ENCODE results near the gene ACOT2. TPM values are rescaled to one million over a fixed set of nuclear protein-coding genes. Genes with fewer than 3 reads are reported as not detected.
"Not testable (repeated sequence)": the region's sequence is repeated elsewhere in the genome, so short reads cannot be mapped to it uniquely, and the experiment has no call there.

The ACOT2 gene
- total RNA-seq = 10 to 100 TPM; 28.0 to 81.7 TPM

- peak; percentile 46 to 86 (median 64) for TF ChIP-seq POLR2A (IDR thresholded peaks at IDR 0.05)
- TF ChIP-seq CTCF (IDR thresholded peaks at IDR 0.05) = peak in 3 of 7 experiments; percentile 24 to 33 (median 25)
- 0 to 1% methylated on average over 11 to 26 of the region's 83 CpGs for WGBS, 2 donors
- H3K27me3 ChIP-seq; H3K36me3 ChIP-seq (replicated peaks in 1 of 2; ENCODE audit: insufficient read depth in 1 of 2, low read depth in 2 of 2); H3K9me3 ChIP-seq: not testable (repeated sequence)
- intact Hi-C loops (cut with DNase I) = loop anchor here (10.0 kb wide), 1 partner anchor 55 kb away; no protein-coding TSS in a partner anchor
- ATAC-seq (peak; percentile 81), DNase-seq (peak; percentile 71 to 84 (median 80))
- H3K27ac ChIP-seq = peak within 1 kb of the TSS; percentile 78 to 93 (median 88)
- H3K4me1 ChIP-seq = peaks cover 39% of the 10 kb centered on the region
- peak within 1 kb of the TSS; percentile 8 to 67 for H3K4me3 ChIP-seq
Measured at GRCh38 chr14:73569185-73569958, at the start of gene ACOT2. Gene ACOT2, plus strand, starts transcription at chr14:73569213. Its CDS starts 28 bp downstream, at chr14:73569241.

GRCh38 chr14:73521229-73521628 lies 47.8 kb upstream of the ACOT2 start:
- intact Hi-C loops (cut with DNase I) = no loop called here
- no peak overlapping the region for H3K27ac ChIP-seq
- no peaks in the 10 kb centered on the region for H3K9me3 ChIP-seq
- WGBS, 2 donors = 94 to 95% methylated on average over 4 of the region's 4 CpGs
- no peak for TF ChIP-seq POLR2A (IDR thresholded peaks at IDR 0.05)
- no peak for TF ChIP-seq CTCF (IDR thresholded peaks at IDR 0.05)
- no peak for DNase-seq
- peaks cover 5% of the 10 kb centered on the region for H3K4me1 ChIP-seq
- no peak overlapping the region for H3K4me3 ChIP-seq
- no peaks in the 10 kb centered on the region for H3K27me3 ChIP-seq
- no peaks in the 10 kb centered on the region for H3K36me3 ChIP-seq (replicated peaks in 1 of 2; ENCODE audit: insufficient read depth in 1 of 2, low read depth in 2 of 2)
- ATAC-seq = no peak

- TF ChIP-seq CTCF (IDR thresholded peaks at IDR 0.05) (no peak), POLR2A (IDR thresholded peaks at IDR 0.05) (no peak)
- no peak overlapping the region for H3K4me3 ChIP-seq
- no peak for DNase-seq
- H3K27me3 ChIP-seq = no peaks in the 10 kb centered on the region
- H3K4me1 ChIP-seq = peaks cover 16% of the 10 kb centered on the region
- H3K9me3 ChIP-seq = no peaks in the 10 kb centered on the region
- H3K27ac ChIP-seq = no peak overlapping the region
- intact Hi-C loops (cut with DNase I) = no loop called here
- 60 to 66% methylated on average over 4 of the region's 4 CpGs for WGBS, 2 donors
- no peak for ATAC-seq
- H3K36me3 ChIP-seq (replicated peaks in 1 of 2; ENCODE audit: insufficient read depth in 1 of 2, low read depth in 2 of 2) = no peaks in the 10 kb centered on the region
Measured at GRCh38 chr14:73524493-73524892, 44.5 kb upstream of the ACOT2 start.

GRCh38 chr14:73526036-73526984 lies 42.7 kb upstream of the ACOT2 start:
- no peaks in the 10 kb centered on the region for H3K36me3 ChIP-seq (replicated peaks in 1 of 2; ENCODE audit: insufficient read depth in 1 of 2, low read depth in 2 of 2)
- peak; percentile 80 to 92 (median 90) for DNase-seq
- no peaks in the 10 kb centered on the region for H3K27me3 ChIP-seq
- WGBS, 2 donors = 56 to 78% methylated on average over 5 to 6 of the region's 6 CpGs
- H3K4me3 ChIP-seq = no peak overlapping the region
- TF ChIP-seq CTCF (IDR thresholded peaks at IDR 0.05) (peak in 3 of 7 experiments; percentile 5 to 14 (median 13)), POLR2A (IDR thresholded peaks at IDR 0.05) (no peak)
- H3K27ac ChIP-seq = peak overlapping the region in 3 of 4 donors; percentile 29 to 60 (median 57)
- no peaks in the 10 kb centered on the region for H3K9me3 ChIP-seq
- intact Hi-C loops (cut with DNase I) = no loop called here
- H3K4me1 ChIP-seq = peaks cover 16% of the 10 kb centered on the region
- ATAC-seq = peak; percentile 92

- H3K9me3 ChIP-seq; H3K36me3 ChIP-seq (replicated peaks in 1 of 2; ENCODE audit: insufficient read depth in 1 of 2, low read depth in 2 of 2); H3K27me3 ChIP-seq; H3K27ac ChIP-seq; intact Hi-C loops (cut with DNase I); ATAC-seq; H3K4me3 ChIP-seq; DNase-seq: not testable (repeated sequence)
- H3K4me1 ChIP-seq = peaks cover 16% of the 10 kb centered on the region
- 71 to 77% methylated on average over 2 of the region's 2 CpGs for WGBS, 2 donors
Measured at GRCh38 chr14:73529356-73529755, 39.7 kb upstream of the ACOT2 start.

GRCh38 chr14:73531971-73532370 lies 37.0 kb upstream of the ACOT2 start:
- 39 to 54% methylated on average over 3 of the region's 3 CpGs for WGBS, 2 donors
- H3K4me3 ChIP-seq; H3K4me1 ChIP-seq; ATAC-seq; H3K36me3 ChIP-seq (replicated peaks in 1 of 2; ENCODE audit: insufficient read depth in 1 of 2, low read depth in 2 of 2); H3K27ac ChIP-seq; DNase-seq; intact Hi-C loops (cut with DNase I); H3K27me3 ChIP-seq; H3K9me3 ChIP-seq: not testable (repeated sequence)

Measured in body of pancreas (tissue), 4 donors.